NCI-H146 treated with DMSO at 0.1 percent for 48 hours (cell line): ENCODE measurements around the gene KLF7.

Source experiments
- DNase-seq: peaks from one replicate; lab custom pipeline; 2025; ENCODE audit not compliant: unreplicated experiment; lab: John Stamatoyannopoulos, UW

The KLF7 gene

DNA sequence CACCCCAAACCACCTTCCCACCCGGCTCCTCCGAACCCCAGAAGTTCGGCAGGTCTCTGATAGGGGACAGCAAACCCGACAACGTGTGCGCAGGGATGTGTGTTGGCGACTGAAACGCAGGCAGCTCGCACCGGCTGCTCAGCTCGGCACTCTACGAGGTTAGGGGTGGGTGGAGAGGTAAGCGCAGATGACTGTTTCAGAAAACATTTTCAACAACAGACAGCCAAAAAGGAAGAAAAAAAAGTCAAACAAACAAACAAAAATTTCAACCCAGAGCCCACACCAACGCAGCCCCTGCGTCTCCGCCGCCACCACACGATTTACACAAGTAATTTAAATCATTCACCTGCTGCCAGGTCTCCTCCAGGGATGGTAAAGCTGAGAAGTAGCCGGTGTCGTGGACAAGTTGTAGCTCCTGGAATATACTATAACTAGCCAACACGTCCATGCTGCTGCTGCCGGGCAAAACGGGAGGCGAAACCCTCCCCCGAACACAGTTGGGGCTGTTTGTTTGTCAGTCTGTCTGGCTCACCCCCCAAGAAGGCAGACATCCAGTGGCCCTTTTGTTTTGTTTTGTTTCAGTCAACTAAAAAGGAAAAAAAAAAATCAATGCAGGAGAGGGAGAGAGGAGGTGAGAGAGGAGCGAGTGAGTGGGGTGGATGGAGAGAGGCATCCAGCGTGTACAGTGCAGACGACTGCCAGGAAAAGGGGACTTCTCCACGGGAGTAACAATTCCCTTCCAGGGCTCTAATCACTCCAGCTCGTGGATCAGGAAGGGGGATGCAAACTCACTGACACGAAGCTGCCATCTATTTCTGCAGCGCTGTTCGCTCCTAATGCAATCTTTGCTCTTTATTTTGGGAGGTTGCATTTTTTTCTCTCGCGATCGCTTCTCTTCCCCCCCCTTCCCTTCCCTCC is at the start of gene KLF7:
Gene KLF7 (minus strand): TSS at position 828 of the 918 bp plus-strand sequence. CDS start 380 bp downstream, at position 448.
- DNase-seq = peak; percentile 33

DNA sequence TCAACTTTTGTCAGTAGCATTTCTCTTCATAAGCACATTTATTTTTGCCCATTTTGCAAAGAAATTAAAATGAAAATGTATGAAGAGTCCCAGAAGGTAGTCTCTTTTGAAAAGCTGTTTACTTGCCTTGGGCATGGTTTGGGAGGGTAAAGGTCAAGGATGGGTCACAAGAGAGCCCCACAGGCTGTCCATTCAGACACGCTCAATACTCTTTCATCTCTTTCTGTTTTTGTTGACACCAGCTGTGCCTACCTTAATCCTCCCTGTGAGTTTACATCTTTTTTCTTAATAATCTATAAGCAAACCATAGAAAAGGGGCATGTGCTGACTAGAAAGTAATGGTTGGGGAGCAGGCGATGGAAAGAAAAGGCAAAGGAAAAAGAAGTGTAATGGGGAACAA is 49.6 kb upstream of the KLF7 start:
- DNase-seq = peak; percentile 43

- DNase-seq = no peak
These were observed 48.7 kb upstream of the KLF7 start for GRCh38 chr2:207214446-207214845.

- DNase-seq = no peak
These were observed 40.3 kb upstream of the KLF7 start for GRCh38 chr2:207206011-207206410.

DNA sequence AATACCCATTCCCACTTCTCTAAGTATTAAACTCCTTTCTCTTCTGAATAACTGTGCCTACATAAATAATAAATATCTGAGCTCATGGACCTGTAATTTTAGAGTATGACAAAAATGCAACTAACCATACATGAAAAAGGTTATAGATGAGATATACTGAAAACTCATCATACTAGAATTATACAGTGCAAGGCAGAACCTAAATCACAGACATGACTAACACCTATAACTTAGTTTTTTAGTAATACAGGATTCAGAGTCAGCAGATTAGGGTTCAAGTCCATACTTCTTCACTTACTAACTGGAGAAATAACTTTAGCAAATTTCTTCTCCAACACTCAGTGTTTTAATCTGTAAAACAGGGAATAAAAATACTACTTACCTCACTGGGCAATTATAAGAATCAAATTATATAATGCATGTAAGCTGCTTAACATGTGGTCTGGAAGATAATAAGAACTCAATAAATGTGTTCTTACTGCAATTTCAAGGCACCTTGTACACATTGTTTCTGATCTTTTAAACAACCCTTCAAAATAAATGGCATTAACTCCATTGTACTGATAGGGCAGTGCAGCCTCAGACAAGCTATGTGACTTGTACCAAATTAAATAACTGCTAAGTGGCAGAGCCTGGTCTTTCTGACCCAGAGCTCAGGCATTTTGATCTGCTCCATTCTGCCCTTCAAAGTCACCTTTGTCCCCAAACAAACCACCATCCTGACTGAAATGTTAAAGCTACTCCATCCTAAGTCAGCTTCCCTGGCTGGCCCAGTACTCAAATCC is 39.6 kb upstream of the KLF7 start:
- no peak for DNase-seq

GRCh38 chr2:207203056-207203455 is 37.3 kb upstream of the KLF7 start:
- DNase-seq = no peak

DNA sequence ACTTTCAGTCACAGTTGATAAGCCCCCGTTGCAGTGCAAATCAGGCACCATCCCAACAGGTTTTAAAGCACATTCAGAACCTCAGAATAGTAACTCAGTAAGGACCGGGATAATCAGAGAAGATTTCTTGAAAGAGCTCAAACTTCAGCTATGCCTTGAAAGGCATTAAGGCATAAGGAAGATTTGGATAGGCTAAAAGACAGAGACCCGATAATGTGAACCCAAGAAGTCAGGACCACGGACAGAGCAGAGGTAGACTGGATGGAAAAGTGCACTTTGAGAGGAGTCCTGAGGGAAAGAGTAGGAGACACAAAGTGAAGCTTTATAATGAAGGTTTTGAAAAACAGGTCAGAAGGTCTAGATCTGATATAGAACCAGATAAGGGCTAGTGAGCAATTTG is 36.9 kb upstream of the KLF7 start:
- no peak for DNase-seq

- DNase-seq = no peak
These were observed 35.7 kb upstream of the KLF7 start for GRCh38 chr2:207201416-207201815.

DNA sequence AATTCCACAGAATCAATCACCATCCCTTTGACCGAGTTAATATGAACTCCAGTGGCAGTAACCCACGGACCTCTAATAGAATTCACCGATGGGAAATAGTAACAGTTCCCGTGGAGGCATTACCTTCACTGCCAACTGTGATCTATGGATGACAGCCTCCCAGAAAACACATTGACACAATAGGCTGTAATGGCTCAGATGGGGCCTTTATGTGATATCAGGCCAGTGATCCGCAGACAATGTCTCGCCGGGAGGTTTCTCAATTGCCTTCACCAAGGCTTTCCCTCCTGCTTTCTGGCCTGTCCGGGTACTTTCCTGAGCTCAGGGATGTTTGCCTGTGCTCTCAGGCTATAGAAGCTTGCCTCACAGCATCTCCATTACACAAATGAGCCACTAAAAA is 34.4 kb upstream of the KLF7 start:
- DNase-seq = peak; percentile 83

DNA sequence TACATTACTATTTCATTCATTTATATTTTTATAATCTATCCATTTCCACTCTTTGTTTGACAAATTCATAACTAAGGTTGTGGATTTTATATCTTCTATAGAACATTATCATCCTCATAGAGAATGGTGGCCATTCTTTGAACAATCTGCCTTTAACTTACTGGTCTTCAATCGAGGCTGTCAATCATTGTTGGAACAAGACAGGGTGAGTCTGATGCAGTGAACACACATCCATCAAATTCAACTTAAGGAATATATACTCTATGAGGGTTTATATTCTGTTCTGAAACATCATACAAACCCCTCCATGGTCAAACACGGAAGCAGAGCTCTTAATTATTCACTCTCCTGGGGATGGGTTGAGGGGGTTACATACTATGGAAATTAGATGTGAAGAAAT is 28.3 kb upstream of the KLF7 start:
- DNase-seq = no peak

DNA sequence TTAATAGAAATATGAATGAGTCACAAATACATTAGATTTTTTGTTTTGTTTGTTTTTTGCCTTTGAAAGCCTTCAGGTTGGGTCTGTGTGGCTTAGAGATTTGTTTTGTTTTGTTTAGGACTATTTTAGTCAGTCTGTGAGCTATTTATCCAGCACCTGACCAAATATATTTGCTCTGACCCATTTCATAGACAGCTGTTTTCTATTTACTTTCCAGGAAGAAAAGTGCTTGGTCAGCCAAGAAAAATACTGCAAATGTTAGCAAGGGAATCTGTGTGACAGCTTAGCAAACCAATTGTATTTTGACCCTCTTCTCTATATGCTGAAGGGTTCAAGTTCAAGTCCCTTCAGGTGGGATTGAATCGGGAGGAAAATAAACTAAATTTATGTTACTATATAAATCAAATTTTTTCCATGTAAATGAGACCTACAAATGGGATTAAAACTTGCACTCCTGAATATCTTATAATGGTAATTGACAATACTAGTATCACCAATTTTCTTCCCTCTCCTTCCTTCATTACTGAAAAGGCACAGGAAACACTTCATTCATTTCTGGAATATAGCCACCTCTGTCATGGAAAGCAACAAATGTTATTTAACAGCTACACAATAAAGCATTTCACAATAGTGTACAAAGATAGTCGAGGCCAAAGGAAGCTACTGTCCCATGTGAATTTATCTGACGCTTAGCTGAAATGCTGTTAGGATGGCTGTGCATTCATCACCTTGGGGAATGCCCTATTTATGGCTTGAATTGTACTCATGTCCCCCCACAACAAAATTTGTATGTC is 23.1 kb upstream of the KLF7 start:
- DNase-seq = peak; percentile 15

DNA sequence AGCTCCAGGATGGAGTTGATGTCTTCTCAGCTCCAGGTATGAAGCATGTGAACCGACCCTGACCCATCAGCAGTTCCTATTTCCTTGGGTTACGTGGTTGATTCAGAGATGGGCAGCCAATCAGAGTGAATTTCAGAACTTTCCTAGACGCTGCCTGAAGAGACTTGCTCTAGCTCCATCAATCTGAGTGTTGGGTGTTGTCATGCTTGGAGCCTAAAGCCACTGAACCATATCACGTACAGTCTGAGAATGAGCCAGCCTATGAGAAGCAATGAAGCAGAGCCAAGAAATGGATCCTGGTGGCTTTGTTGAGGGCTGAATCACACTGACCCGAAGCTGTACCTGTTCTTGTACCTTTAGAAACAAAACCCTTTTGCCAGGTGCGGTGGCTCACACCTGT is 19.6 kb upstream of the KLF7 start:
- DNase-seq = no peak

GRCh38 chr2:207184768-207185167 is 19.0 kb upstream of the KLF7 start:
- no peak for DNase-seq

DNA sequence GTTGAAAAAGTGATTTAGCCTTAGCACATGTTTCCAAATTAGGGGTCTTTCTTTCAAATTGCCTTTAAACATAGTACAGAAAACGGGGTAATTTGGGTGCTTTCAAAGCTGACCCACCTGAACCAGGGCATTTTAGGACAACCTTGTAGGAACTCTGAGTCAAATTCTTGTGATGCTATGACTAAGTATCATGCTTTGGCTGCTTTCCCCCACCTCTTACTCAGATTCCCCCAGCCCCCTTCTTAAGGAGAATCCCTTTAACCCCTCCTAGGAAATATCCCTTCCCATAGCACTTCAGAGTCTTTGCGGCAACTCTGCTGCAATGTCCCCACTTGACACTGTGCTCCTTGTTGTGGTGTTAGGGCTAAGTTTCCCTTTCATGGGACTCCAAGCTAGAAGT is 18.6 kb upstream of the KLF7 start:
- DNase-seq = no peak

DNA sequence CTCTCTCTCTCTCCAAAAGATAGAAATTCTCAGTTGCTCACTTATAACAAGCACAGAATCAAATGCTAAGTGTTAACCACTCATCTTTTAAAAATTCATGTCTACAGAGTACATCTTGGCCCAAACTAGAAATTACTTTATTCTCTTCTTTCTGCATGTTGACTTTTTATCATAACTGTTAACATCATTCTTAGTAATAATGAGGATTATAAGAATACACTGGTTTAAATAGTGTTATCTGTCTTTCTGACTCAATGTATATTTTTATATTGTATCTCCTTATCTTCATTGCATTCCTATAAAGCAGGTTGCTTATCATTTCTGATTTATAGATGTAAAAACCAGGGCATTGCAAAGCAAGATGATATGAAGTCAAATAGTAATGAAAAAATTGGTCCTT is 17.8 kb upstream of the KLF7 start:
- DNase-seq = no peak

DNA sequence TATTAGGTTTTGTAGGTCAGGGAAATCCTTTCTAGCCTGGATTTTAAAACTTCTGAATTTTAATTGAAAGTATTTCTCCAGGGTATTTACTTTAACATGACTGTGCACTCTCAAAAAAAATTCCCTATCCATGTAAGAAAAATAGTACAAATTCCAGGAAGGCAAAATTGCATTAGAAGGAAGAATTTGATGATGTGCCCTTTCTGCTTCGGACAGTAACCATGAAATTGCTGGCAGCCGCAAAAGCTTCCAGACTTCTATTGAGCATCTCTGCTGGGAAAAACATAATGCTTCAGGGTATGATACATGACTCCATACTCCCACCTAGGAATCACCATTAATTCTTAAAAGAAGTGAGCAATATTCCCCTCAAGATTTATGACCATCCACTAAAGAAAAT is 17.2 kb upstream of the KLF7 start:
- no peak for DNase-seq

GRCh38 chr2:207181526-207182274 is 16.0 kb upstream of the KLF7 start:
- no peak for DNase-seq

- no peak for DNase-seq
These were observed 15.0 kb upstream of the KLF7 start for GRCh38 chr2:207180741-207181140.

DNA sequence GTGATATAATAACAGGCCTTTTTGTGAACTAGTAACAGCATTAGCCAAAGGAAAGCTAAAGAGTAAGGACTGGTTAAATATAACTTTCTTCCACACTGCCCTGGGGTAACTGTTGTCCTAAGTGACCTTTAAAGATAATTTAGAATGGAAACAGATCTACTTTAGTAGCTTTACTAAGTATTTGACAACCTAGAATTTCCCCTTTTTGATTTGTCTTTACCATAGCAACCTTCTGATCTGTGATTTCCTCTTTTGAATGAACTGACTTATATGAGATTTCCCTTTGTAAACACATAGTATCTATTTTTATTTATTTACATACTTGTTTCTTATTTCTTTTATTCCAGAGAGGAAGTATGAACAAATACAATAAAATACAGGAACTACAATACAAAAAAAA is 10.5 kb upstream of the KLF7 start:
- no peak for DNase-seq

DNA sequence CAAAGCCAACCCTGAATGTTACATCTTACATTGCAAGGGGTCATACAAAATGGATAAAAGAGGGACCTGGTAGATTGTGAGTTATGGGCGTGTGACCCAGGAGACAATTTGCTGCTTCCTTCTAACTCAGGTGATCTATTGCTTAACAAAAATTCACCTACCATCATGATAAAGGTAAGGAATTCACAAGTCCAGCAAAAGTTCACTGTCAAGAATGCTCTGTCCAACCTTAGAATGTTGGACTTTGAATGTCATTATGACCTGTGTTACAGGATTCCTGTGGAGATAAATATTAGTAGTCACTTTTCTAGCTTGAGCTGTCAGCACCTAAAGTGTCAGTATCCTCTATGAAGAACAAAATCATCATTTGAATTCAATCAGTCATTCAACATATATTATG is 7.9 kb upstream of the KLF7 start:
- no peak for DNase-seq
